ENCODE results near the gene IFI27L1. TPM values are rescaled to one million over a fixed set of nuclear protein-coding genes. Genes with fewer than 3 reads are reported as not detected.

IFI27L1 gene
- total RNA-seq, 3 donors from 2014 or later = 6.6 to 14.5 (median 10.6) TPM

GRCh38 chr14:94048691-94049624 lies 32.2 kb upstream of the IFI27L1 start:
- H3K36me3 ChIP-seq = peaks cover 15% of the 10 kb centered on the region
- intact Hi-C loops (cut with DNase I; ENCODE audit: low total_unique reads) = no loop called here
- no peaks in the 10 kb centered on the region for H3K27me3 ChIP-seq
- no peaks in the 10 kb centered on the region for H3K4me1 ChIP-seq
- TF ChIP-seq POLR2AphosphoS5 (IDR thresholded peaks at IDR 0.05) (no peak), CTCF (IDR thresholded peaks at IDR 0.05) (no peak), POLR2A (IDR thresholded peaks at IDR 0.05) (no peak)
- no peaks in the 10 kb centered on the region for H3K9me3 ChIP-seq
- DNase-seq (ENCODE audit: low spot score in 2 of 2) = no peak
- H3K27ac ChIP-seq = no peak overlapping the region
- H3K4me3 ChIP-seq = no peak overlapping the region

GRCh38 chr14:94049625-94050023 lies 31.5 kb upstream of the IFI27L1 start:
- H3K36me3 ChIP-seq = peaks cover 15% of the 10 kb centered on the region
- H3K27ac ChIP-seq = no peak overlapping the region
- H3K27me3 ChIP-seq = no peaks in the 10 kb centered on the region
- intact Hi-C loops (cut with DNase I; ENCODE audit: low total_unique reads) = no loop called here
- no peak for TF ChIP-seq POLR2AphosphoS5 (IDR thresholded peaks at IDR 0.05)
- no peak for TF ChIP-seq POLR2A (IDR thresholded peaks at IDR 0.05)
- no peak for TF ChIP-seq CTCF (IDR thresholded peaks at IDR 0.05)
- H3K9me3 ChIP-seq = no peaks in the 10 kb centered on the region
- no peaks in the 10 kb centered on the region for H3K4me1 ChIP-seq
- DNase-seq (ENCODE audit: low spot score in 2 of 2) = peak in 1 of 2 donors; percentile 12
- H3K4me3 ChIP-seq = no peak overlapping the region

- Histone ChIP-seq H3K27me3 (no peaks in the 10 kb centered on the region), H3K9me3 (no peaks in the 10 kb centered on the region), H3K4me1 (no peaks in the 10 kb centered on the region), H3K36me3 (peaks cover 15% of the 10 kb centered on the region), H3K4me3 (no peak overlapping the region), H3K27ac (no peak overlapping the region)
- peak in 1 of 2 donors; percentile 17 for DNase-seq (ENCODE audit: low spot score in 2 of 2)
- intact Hi-C loops (cut with DNase I; ENCODE audit: low total_unique reads) = no loop called here
- TF ChIP-seq POLR2A (IDR thresholded peaks at IDR 0.05) = no peak
- no peak for TF ChIP-seq CTCF (IDR thresholded peaks at IDR 0.05)
- TF ChIP-seq POLR2AphosphoS5 (IDR thresholded peaks at IDR 0.05) = no peak
These were observed 30.8 kb upstream of the IFI27L1 start for GRCh38 chr14:94050231-94050880.

- peaks cover 15% of the 10 kb centered on the region for H3K36me3 ChIP-seq
- TF ChIP-seq POLR2A (IDR thresholded peaks at IDR 0.05) (no peak), CTCF (IDR thresholded peaks at IDR 0.05) (peak in 1 of 3 donors; percentile 25)
- no peaks in the 10 kb centered on the region for H3K9me3 ChIP-seq
- H3K4me1 ChIP-seq = no peaks in the 10 kb centered on the region
- DNase-seq (ENCODE audit: low spot score in 2 of 2) = peak; percentile 37 to 50
- no peaks in the 10 kb centered on the region for H3K27me3 ChIP-seq
- no peak overlapping the region for H3K27ac ChIP-seq
- intact Hi-C loops (cut with DNase I; ENCODE audit: low total_unique reads) = no loop called here
- H3K4me3 ChIP-seq = no peak overlapping the region
These were observed 30.0 kb upstream of the IFI27L1 start for GRCh38 chr14:94051115-94051514.

GRCh38 chr14:94051779-94052178 lies 29.3 kb upstream of the IFI27L1 start:
- Histone ChIP-seq H3K9me3 (no peaks in the 10 kb centered on the region), H3K36me3 (peaks cover 15% of the 10 kb centered on the region), H3K27ac (no peak overlapping the region), H3K4me1 (no peaks in the 10 kb centered on the region), H3K27me3 (no peaks in the 10 kb centered on the region), H3K4me3 (no peak overlapping the region)
- no peak for TF ChIP-seq POLR2A (IDR thresholded peaks at IDR 0.05)
- no peak for TF ChIP-seq POLR2AphosphoS5 (IDR thresholded peaks at IDR 0.05)
- TF ChIP-seq CTCF (IDR thresholded peaks at IDR 0.05) = no peak
- intact Hi-C loops (cut with DNase I; ENCODE audit: low total_unique reads) = no loop called here
- peak in 1 of 2 donors; percentile 15 for DNase-seq (ENCODE audit: low spot score in 2 of 2)

Data from breast epithelium (tissue), 4 donors.